Tibial nerve (tissue), 4 donors: ENCODE results near the gene PAK4. TPM values are rescaled to one million over a fixed set of nuclear protein-coding genes. Genes with fewer than 3 reads are reported as not detected.

Experiments used
- DNase-seq, 2 donors: peaks; one replicate each; pipeline ENCODE4 v3.0.0-alpha.2; 2019; ENCODE audit warnings: low spot score in 2 of 2
- H3K27ac ChIP-seq, 4 donors: fragments of 200-600 bp; sonication (generic) in 3 of 4; one replicate each; pipeline ENCODE4 v1.5.1; 2017 to 2019; ENCODE audit warnings: mild to moderate bottlenecking in 1 of 4
- H3K27me3 ChIP-seq, 2 donors: fragments of 200-600 bp; sonication (generic) in 1 of 2; one replicate each; pipeline versions ENCODE4 v1.5.1 to v1.6.0; 2017 to 2019
- H3K36me3 ChIP-seq, 3 donors: fragments of 200-600 bp; sonication (generic); one replicate each; pipeline ENCODE4 v1.5.1; 2018 to 2019
- H3K4me1 ChIP-seq, 4 donors: fragments of 200-600 bp; sonication (generic) in 3 of 4; one replicate each; pipeline ENCODE4 v1.5.1; 2017 to 2019
- H3K4me3 ChIP-seq, 4 donors: fragments of 200-600 bp; sonication (generic) in 3 of 4; one replicate each; pipeline ENCODE4 v1.5.1; 2017 to 2019; ENCODE audit warnings: mild to moderate bottlenecking in 1 of 4, moderate library complexity in 1 of 4
- H3K9me3 ChIP-seq, 4 donors: fragments of 200-600 bp; sonication (generic) in 3 of 4; one replicate each; pipeline ENCODE4 v1.5.1; 2017 to 2019
- CTCF ChIP-seq, 5 experiments: fragments of 200-600 bp in 3 of 5; fragments of 450-650 bp in 2 of 5; sonication (generic) in 3 of 5; IDR thresholded peaks; one replicate each; pipeline ENCODE4 v1.5.1; 2016 to 2019; ENCODE audit warnings: antibody characterized with exemption in 5 of 5, mild to moderate bottlenecking in 3 of 5, moderate library complexity in 2 of 5
- EP300 ChIP-seq, 2 donors: sonication (generic); formaldehyde crosslinking; IDR thresholded peaks; one replicate each; pipeline ENCODE4 v1.6.1; 2017; ENCODE audit warnings: antibody characterized with exemption in 2 of 2, mild to moderate bottlenecking in 1 of 2
- POLR2A ChIP-seq, 2 donors: fragments of 450-650 bp; IDR thresholded peaks; one replicate each; pipeline ENCODE4 v1.6.1; 2017; ENCODE audit warnings: antibody characterized with exemption in 2 of 2, mild to moderate bottlenecking in 2 of 2, moderate library complexity in 2 of 2
- WGBS, 2 donors: methylation state at CpG; one replicate each; pipeline ENCODE4 v1.1.5; 2018; 5-methylcytosine and 5-hydroxymethylcytosine counted together
- total RNA-seq, 4 donors: library from RNA; depleted of rRNA; stranded (reverse); fragments of >200 nt; gene quantifications; one replicate each; pipeline ENCODE4 v1.1.0, GENCODE V29; 2016

The PAK4 gene
- total RNA-seq, 4 donors from 2014 or later: 22.9 to 45.1 (median 32.3) TPM

- no peak for TF ChIP-seq POLR2A (IDR thresholded peaks at IDR 0.05)
- TF ChIP-seq EP300 (IDR thresholded peaks at IDR 0.05): no peak
- TF ChIP-seq CTCF (IDR thresholded peaks at IDR 0.05): no peak
- H3K36me3 ChIP-seq: no peaks in the 10 kb centered on the region
- 90 to 92% methylated on average over 7 of the region's 7 CpGs for WGBS, 2 donors
- peak overlapping the region in 1 of 4 donors; percentile 77 for H3K27ac ChIP-seq
- H3K4me1 ChIP-seq: peaks cover 0 to 18% (median 3%) of the 10 kb centered on the region in 4 donors
- H3K27me3 ChIP-seq: peaks cover 0 to 67% of the 10 kb centered on the region in 2 donors
- H3K9me3 ChIP-seq: no peaks in the 10 kb centered on the region
- H3K4me3 ChIP-seq: no peak overlapping the region
- no peak for DNase-seq
These were observed 43.4 kb upstream of the PAK4 start for GRCh38 chr19:39082167-39082566.

- no peaks in the 10 kb centered on the region for H3K36me3 ChIP-seq
- peaks cover 0 to 18% (median 3%) of the 10 kb centered on the region in 4 donors for H3K4me1 ChIP-seq
- peaks cover 0 to 69% of the 10 kb centered on the region in 2 donors for H3K27me3 ChIP-seq
- H3K27ac ChIP-seq: peak overlapping the region in 2 of 4 donors; percentile 37 to 77
- DNase-seq: no peak
- TF ChIP-seq CTCF (IDR thresholded peaks at IDR 0.05): no peak
- TF ChIP-seq EP300 (IDR thresholded peaks at IDR 0.05): no peak
- no peak for TF ChIP-seq POLR2A (IDR thresholded peaks at IDR 0.05)
- no peaks in the 10 kb centered on the region for H3K9me3 ChIP-seq
- WGBS, 2 donors: 16 to 20% methylated on average over 15 of the region's 15 CpGs
- peak overlapping the region in 2 of 4 donors; percentile 10 to 47 for H3K4me3 ChIP-seq
These were observed 42.6 kb upstream of the PAK4 start for GRCh38 chr19:39082745-39083598.

GRCh38 chr19:39083599-39083982, 42.0 kb upstream of the PAK4 start:
- 1 to 3% methylated on average over 14 of the region's 14 CpGs for WGBS, 2 donors
- no peak for TF ChIP-seq CTCF (IDR thresholded peaks at IDR 0.05)
- no peak for TF ChIP-seq EP300 (IDR thresholded peaks at IDR 0.05)
- no peak for TF ChIP-seq POLR2A (IDR thresholded peaks at IDR 0.05)
- H3K27me3 ChIP-seq: peaks cover 0 to 73% of the 10 kb centered on the region in 2 donors
- H3K4me3 ChIP-seq: peak overlapping the region in 3 of 4 donors; percentile 10 to 47 (median 17)
- peaks cover 0 to 18% (median 3%) of the 10 kb centered on the region in 4 donors for H3K4me1 ChIP-seq
- DNase-seq: no peak
- H3K36me3 ChIP-seq: no peaks in the 10 kb centered on the region
- no peaks in the 10 kb centered on the region for H3K9me3 ChIP-seq
- peak overlapping the region in 3 of 4 donors; percentile 27 to 77 (median 37) for H3K27ac ChIP-seq

- WGBS, 2 donors: 3 to 5% methylated on average over 26 to 48 of the region's 54 CpGs
- no peaks in the 10 kb centered on the region for H3K36me3 ChIP-seq
- H3K4me3 ChIP-seq: peak within 1 kb of the TSS in 3 of 4 donors; percentile 10 to 47 (median 17)
These were observed 41.4 kb upstream of the PAK4 start, which contains the start of gene ACP7 for GRCh38 chr19:39083983-39084731. ACP7 (plus strand) TSS chr19:39084368; CDS start chr19:39085270, 902 bp downstream.

More at GRCh38 chr19:39083983-39084731, 41.4 kb upstream of the PAK4 start, which contains the start of gene ACP7:
- TF ChIP-seq EP300 (IDR thresholded peaks at IDR 0.05): no peak
- no peak for TF ChIP-seq POLR2A (IDR thresholded peaks at IDR 0.05)
- no peak for TF ChIP-seq CTCF (IDR thresholded peaks at IDR 0.05)
- Histone ChIP-seq H3K27me3 (peaks cover 0 to 78% of the 10 kb centered on the region in 2 donors), H3K9me3 (no peaks in the 10 kb centered on the region), H3K27ac (peak within 1 kb of the TSS in 3 of 4 donors; percentile 27 to 77 (median 37)), H3K4me1 (peaks cover 0 to 18% (median 3%) of the 10 kb centered on the region in 4 donors)
- no peak for DNase-seq
